CD4-positive, alpha-beta T cell treated with Interleukin-4 for 1 hour (primary cell): ENCODE data around the gene METTL5.
"Not testable (repeated sequence)": the region's sequence is repeated elsewhere in the genome, so short reads cannot be mapped to it uniquely, and the experiment has no call there.

ENCODE experiments used
- DNase-seq, 2 donors: peaks; one replicate each; pipeline ENCODE4 v3.0.0-alpha.2; 2020 to 2022

Gene METTL5

GRCh38 chr2:169828141-169828811 lies 3.6 kb upstream of the METTL5 start:
- DNase-seq, result peak; percentile 25 to 46

- DNase-seq, result peak; percentile 90 to 91
These were observed 2.8 kb upstream of the METTL5 start, which contains the start of gene UBR3 for GRCh38 chr2:169827272-169828140. Gene UBR3, plus strand, starts transcription at chr2:169827454. Its CDS starts 54 bp downstream, at chr2:169827508.

DNA sequence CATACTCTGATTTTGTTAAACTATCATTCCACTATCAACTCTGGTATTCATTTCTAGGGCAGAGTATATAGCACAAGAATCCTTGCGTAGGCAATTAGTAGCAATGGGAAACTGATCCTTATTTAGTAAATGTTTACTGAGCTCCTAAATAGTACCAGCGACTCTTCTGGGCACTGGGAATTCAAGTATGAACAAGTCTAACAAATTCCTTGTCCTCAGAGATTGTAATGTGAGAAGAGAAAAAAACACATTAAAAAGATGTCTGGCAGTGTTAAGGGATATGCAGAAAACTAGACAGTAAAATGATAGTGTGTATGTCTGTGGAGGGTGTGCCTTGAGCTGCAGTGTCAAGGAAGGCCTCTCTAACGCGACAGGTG lies 721 bp downstream of the METTL5 start:
- no peak for DNase-seq

- no peak for DNase-seq
These were observed 1.8 kb downstream of the METTL5 start for GRCh38 chr2:169822785-169823392.

- no peak for DNase-seq
These were observed 2.7 kb downstream of the METTL5 start for GRCh38 chr2:169822036-169822435.

GRCh38 chr2:169820101-169820500 lies 4.6 kb downstream of the METTL5 start:
- not testable (repeated sequence) for DNase-seq

DNA sequence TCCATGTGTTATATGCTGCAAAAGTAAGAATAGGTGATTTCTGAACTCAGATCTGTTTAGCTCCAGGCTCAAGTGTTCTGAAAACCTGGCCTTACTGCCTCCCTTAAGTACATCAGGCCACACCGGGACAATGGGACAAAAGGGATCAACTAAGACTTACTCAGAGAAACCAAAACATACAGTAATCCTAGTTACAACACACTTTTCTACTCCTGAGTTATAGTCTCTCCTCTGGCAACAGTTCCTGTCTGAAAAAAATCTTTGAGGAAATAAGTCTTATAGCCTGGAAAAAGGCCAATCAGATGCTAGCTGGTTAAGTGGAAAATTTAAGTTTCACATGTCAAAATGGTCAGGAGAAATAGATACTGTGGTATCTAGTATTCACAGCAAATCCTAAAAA lies 5.6 kb downstream of the METTL5 start:
- no peak for DNase-seq

- DNase-seq, result no peak
These were observed 6.5 kb downstream of the METTL5 start for GRCh38 chr2:169818241-169818640.

DNA sequence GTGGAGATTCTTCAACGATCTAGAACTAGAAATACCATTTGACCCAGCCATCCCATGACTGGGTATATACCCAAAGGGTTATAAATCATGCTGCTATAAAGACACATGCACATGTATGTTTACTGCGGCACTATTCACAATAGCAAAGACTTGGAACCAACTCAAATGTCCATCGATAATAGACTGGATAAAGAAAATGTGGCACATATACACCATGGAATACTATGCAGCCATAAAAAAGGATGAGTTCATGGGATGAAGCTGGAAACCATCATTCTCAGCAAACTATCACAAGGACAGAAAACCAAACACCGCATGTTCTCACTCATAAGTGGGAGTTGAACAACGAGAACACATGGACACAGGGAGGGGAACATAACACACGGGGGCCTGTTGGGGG lies 7.3 kb downstream of the METTL5 start:
- DNase-seq, result not testable (repeated sequence)

GRCh38 chr2:169816961-169817360 lies 7.7 kb downstream of the METTL5 start:
- DNase-seq, result not testable (repeated sequence)

GRCh38 chr2:169815849-169816248 lies 8.9 kb downstream of the METTL5 start:
- DNase-seq, result no peak

DNA sequence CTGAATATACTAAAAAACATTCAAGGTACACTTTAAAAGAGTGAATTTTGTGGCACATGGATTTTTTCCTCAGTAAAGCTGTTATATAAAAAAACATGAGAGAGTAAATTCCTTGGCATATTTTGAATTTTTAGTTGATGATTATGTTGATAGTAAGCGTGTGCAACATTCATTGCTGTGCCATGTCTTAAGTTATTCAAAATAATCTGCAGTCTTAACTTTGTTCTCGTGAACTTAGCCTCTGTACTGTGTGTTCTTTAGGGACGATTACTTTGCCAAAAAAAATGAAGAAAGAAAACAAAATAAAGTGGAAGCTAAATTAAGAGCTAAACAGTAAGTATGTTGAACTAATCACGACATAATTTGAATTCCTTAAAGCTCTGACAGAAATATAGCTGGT lies 16.5 kb downstream of the METTL5 start:
- DNase-seq, result no peak

DNA sequence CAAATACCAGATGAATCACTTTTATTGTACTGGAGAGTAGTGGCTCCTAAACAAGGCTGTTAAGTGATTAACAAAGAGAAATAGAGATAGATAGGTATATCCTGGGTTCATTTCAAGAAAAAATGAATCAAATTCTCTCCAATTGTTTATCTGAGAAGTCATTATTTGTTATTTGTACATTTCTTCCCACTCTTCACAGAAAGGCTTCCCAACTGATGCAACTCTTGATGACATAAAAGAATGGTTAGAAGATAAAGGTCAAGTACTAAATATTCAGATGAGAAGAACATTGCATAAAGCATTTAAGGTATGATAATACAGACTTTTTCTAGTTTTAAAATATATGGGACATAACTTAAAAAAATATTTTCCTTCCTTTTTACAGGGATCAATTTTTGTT lies 18.1 kb downstream of the METTL5 start:
- DNase-seq, result no peak

DNA sequence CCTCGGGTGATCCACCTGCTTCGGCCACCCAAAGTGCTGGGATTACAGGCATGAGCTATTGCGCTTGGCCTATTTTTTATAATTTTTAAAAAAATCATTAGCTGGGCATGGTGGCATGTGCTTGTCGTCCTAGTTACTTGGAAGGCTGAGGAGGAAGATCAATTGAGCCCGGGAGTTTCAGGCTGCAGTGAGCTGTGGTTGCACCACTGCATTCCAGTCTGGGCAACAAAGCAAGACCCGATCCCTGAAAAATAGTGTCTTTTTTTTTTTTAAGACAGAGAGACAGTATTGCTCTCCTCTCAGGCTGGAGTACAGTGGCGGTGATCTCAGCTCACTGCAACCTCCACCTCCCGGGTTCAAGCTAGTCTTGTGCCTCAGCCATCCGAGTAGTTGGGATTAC lies 21.2 kb downstream of the METTL5 start:
- DNase-seq, result no peak

DNA sequence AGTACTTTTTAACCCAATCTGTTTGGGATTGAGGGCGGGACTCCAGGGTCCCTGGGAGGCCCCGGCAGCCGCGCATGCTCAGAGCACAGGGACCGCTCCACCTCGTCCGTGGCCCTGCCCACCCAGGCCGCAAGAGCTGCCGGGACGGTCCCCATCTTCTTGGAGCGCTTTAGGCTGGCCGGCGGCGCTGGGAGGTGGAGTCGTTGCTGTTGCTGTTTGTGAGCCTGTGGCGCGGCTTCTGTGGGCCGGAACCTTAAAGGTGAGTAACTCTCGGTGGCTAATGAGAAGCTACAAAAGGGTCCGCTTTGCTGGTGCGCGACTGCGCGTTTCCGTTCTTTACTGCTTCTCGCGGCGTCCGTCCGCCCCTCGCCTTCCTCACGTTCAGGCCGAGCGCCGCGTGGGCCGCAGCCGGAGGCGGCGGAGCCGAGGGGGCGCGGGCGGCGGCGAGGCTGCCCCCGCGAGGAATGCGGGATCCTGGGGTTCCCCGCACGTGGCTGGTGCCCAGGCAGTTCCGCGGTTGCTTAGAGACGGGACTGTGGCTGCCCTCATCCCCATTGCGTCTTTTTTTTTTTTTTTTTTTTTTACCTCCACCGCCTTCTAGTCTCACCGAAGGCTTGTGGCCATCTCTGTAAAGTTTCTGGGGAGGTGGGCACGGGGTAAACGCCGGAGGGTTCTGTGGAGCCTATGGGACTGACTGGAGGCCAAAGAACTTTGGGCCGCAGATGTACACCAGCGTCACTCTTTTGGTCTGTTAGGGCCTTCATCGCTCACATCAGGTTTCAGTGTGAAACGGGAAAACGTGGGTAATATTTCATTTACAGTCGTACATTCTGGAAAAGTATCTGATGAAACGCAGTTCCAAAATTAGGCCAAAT lies 25.8 kb downstream of the METTL5 start, which contains the start of gene SSB:
SSB (plus strand) TSS at position 154 of the 875 bp plus-strand sequence. CDS start 2,090 bp downstream, outside the sequence.
- DNase-seq, result peak; percentile 93 to 95

DNA sequence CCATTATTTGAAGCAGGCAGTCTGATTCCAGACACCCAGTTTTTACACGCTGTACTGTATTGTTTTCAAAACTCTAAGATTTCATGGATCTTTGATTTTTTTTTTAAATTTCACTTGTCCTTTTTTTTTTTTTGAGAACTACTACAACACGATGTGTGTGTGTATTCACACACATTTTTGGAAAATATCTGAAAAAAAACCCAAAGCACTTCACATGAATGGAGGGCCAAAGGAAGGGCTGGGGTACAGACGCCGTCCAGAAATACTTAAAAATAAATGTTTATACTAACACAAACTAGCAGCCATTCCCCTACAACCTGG lies 26.3 kb downstream of the METTL5 start:
- DNase-seq, result no peak

DNA sequence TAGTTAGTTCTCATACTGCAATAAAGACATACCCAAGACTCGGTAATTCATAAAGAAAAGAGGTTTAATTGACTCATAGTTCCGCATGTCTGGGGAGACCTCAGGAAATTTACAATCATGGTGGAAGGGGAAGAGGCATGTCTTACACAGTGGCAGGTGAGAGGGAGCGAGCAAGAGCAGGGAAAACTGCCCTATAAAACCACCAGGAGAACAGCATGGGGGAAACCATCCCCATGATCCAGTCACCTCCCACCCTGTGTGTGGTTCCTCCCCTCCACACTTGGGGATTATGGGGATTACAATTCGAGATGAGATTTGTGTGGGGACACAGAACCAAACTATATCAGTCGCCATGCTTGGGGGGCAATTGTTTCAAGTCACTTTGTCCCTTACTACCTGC lies 27.1 kb downstream of the METTL5 start:
- no peak for DNase-seq

DNA sequence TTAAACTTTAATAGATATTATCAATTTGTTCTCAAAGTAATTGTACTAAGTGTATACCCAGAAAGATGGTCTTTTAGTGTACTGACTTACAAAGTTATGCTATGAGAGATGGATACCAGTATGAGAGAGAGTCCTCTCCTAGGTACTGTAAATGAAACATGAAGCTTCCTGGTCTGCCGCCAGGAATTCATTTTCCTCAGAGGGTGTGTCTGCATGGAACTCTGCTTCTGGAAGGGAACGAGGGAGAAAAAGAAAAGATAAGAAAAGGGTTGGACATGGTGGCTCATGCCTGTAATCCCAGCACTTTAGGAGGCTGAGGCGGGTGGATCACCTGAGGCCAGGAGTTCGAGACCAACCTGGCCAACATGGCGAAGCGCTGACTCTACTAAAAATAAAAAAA lies 28.3 kb downstream of the METTL5 start:
- DNase-seq, result no peak

GRCh38 chr2:169795181-169795580 lies 29.5 kb downstream of the METTL5 start:
- no peak for DNase-seq

DNA sequence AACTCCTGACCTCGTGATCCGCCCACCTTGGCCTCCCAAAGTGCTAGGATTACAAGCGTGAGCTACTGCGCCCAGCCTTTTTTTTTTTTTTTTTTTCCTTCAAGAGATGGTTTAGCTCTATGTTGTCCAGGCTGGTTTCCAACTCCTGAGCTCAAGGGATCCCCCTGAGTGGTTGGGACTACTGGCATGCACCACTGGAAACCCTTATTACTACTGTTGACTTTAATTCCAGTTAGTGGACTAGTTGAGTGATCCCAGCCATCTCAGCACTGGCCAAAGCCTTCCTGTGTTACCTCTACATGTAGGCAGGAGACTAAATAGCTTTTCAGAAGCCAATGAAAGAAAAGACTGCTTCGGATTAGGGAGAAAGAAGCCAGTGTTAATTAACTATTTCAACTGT lies 34.1 kb downstream of the METTL5 start:
- DNase-seq, result no peak

DNA sequence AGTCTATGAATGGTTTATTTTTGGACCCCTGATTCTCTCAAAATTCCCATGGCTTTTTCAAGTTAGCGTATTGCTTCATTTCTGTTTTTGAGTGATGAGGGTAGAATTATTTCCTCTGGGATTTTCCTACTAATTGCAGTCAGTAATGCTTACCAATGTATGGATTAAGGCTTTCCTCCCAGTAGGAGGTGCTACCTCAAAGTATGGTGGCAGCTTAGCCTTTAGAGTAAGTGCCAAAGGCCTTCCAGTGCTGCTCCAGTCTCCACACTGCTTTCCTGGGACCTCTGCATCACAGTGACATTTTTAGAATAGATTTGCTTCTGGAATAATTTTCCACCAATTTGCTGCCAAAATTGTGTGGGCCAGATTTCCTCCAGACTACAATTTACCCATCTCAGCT lies 42.2 kb downstream of the METTL5 start:
- no peak for DNase-seq

- DNase-seq, result no peak
These were observed 43.3 kb downstream of the METTL5 start for GRCh38 chr2:169781249-169782013.
